SH-SY5Y (cell line): ENCODE measurements around the gene NPHP3.

Experiments
- GATA2 ChIP-seq: IDR thresholded peaks from 2 replicates; pipeline ENCODE4 v1.6.1; 2011; ENCODE audit warnings: mild to moderate bottlenecking, low read depth, low read length
- GATA3 ChIP-seq: IDR thresholded peaks from 2 replicates; pipeline ENCODE4 v1.6.1; 2011; ENCODE audit warnings: low read depth, mild to moderate bottlenecking, low read length, moderate library complexity

DNA sequence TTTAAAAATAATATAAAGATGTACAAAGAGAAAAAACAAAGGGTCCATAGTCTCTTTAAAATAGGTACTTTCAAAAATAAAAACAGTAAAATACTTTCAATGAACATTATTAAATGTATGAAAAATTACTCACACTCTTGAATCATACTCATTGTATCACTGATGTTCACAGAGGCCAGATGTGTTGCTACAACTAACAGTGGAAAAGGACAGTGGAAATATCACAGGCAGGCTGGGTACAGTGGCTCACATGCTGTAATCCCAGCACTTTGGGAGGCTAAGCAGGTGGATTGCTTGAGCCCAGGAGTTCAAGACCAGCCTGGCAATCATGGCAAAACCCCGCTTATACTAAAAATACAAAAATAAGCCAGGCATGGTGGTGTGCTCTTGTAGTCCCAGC, 26.8 kb downstream of the NPHP3 start:
- no peak for TF ChIP-seq GATA2
- TF ChIP-seq GATA3 = no peak
